Activated naive CD8-positive, alpha-beta T cell (primary cell): ENCODE data around the gene CEACAM6.

Source experiments
- H3K27ac Mint-ChIP-seq: one replicate; pipeline ENCODE4 v1.8.0; 2021; ENCODE audit warnings: mixed read lengths
- H3K27me3 Mint-ChIP-seq: one replicate; pipeline ENCODE4 v1.8.0; 2021; ENCODE audit warnings: mixed read lengths
- H3K36me3 Mint-ChIP-seq: one replicate; pipeline ENCODE4 v1.8.0; 2021; ENCODE audit warnings: mixed read lengths
- H3K4me1 Mint-ChIP-seq: one replicate; pipeline ENCODE4 v1.8.0; 2021; ENCODE audit warnings: low read depth, mixed read lengths
- H3K4me3 Mint-ChIP-seq: one replicate; pipeline ENCODE4 v1.8.0; 2021; ENCODE audit warnings: mild to moderate bottlenecking, mixed read lengths
- H3K9me3 Mint-ChIP-seq: one replicate; pipeline ENCODE4 v1.8.0; 2021; ENCODE audit warnings: low read depth, mixed read lengths

Gene CEACAM6

GRCh38 chr19:41799444-41800000 is 44.2 kb downstream of the CEACAM6 start:
- H3K4me1 Mint-ChIP-seq: peaks cover 4% of the 10 kb centered on the region

GRCh38 chr19:41801031-41801430 is 45.7 kb downstream of the CEACAM6 start:
- Mint-ChIP-seq H3K4me3 (no peak overlapping the region), H3K4me1 (peaks cover 4% of the 10 kb centered on the region), H3K36me3 (no peaks in the 10 kb centered on the region), H3K27ac (no peak overlapping the region), H3K9me3 (no peaks in the 10 kb centered on the region), H3K27me3 (peaks cover 3% of the 10 kb centered on the region)

More at GRCh38 chr19:41799444-41800000, 44.2 kb downstream of the CEACAM6 start:
- H3K36me3 Mint-ChIP-seq: no peaks in the 10 kb centered on the region
- H3K27me3 Mint-ChIP-seq: peaks cover 4% of the 10 kb centered on the region
- no peak overlapping the region for H3K4me3 Mint-ChIP-seq
- H3K9me3 Mint-ChIP-seq: no peaks in the 10 kb centered on the region
- no peak overlapping the region for H3K27ac Mint-ChIP-seq

GRCh38 chr19:41801792-41802211 is 46.5 kb downstream of the CEACAM6 start:
- Mint-ChIP-seq H3K36me3 (no peaks in the 10 kb centered on the region), H3K27me3 (peaks cover 3% of the 10 kb centered on the region), H3K4me3 (no peak overlapping the region), H3K4me1 (peaks cover 4% of the 10 kb centered on the region), H3K9me3 (no peaks in the 10 kb centered on the region), H3K27ac (no peak overlapping the region)

GRCh38 chr19:41802770-41803169 is 47.4 kb downstream of the CEACAM6 start:
- Mint-ChIP-seq H3K36me3 (no peaks in the 10 kb centered on the region), H3K9me3 (no peaks in the 10 kb centered on the region), H3K4me1 (peaks cover 4% of the 10 kb centered on the region), H3K27me3 (peaks cover 6% of the 10 kb centered on the region), H3K4me3 (no peak overlapping the region), H3K27ac (no peak overlapping the region)

GRCh38 chr19:41804336-41804735 is 49.0 kb downstream of the CEACAM6 start:
- Mint-ChIP-seq H3K27me3 (peaks cover 12% of the 10 kb centered on the region), H3K27ac (no peak overlapping the region), H3K4me1 (peaks cover 4% of the 10 kb centered on the region), H3K4me3 (no peak overlapping the region), H3K9me3 (no peaks in the 10 kb centered on the region), H3K36me3 (no peaks in the 10 kb centered on the region)

GRCh38 chr19:41807176-41807575 is 51.8 kb downstream of the CEACAM6 start:
- Mint-ChIP-seq H3K27ac (no peak overlapping the region), H3K36me3 (no peaks in the 10 kb centered on the region), H3K27me3 (peaks cover 14% of the 10 kb centered on the region), H3K4me1 (peaks cover under 1% of the 10 kb centered on the region), H3K9me3 (no peaks in the 10 kb centered on the region), H3K4me3 (no peak overlapping the region)

GRCh38 chr19:41808663-41809566 is 53.6 kb downstream of the CEACAM6 start:
- Mint-ChIP-seq H3K27ac (no peak overlapping the region), H3K4me3 (no peak overlapping the region), H3K9me3 (no peaks in the 10 kb centered on the region), H3K36me3 (no peaks in the 10 kb centered on the region), H3K27me3 (peaks cover 16% of the 10 kb centered on the region), H3K4me1 (no peaks in the 10 kb centered on the region)

- H3K27me3 Mint-ChIP-seq: peaks cover 16% of the 10 kb centered on the region
- H3K4me1 Mint-ChIP-seq: peaks cover 8% of the 10 kb centered on the region
- H3K27ac Mint-ChIP-seq: no peak overlapping the region
- H3K4me3 Mint-ChIP-seq: no peak overlapping the region
- H3K9me3 Mint-ChIP-seq: no peaks in the 10 kb centered on the region
- H3K36me3 Mint-ChIP-seq: no peaks in the 10 kb centered on the region
These were observed 55.0 kb downstream of the CEACAM6 start for GRCh38 chr19:41810301-41810700.

GRCh38 chr19:41811036-41811435 is 55.7 kb downstream of the CEACAM6 start:
- Mint-ChIP-seq H3K9me3 (no peaks in the 10 kb centered on the region), H3K36me3 (no peaks in the 10 kb centered on the region), H3K4me1 (peaks cover 11% of the 10 kb centered on the region), H3K4me3 (no peak overlapping the region), H3K27ac (no peak overlapping the region), H3K27me3 (peaks cover 12% of the 10 kb centered on the region)

- no peak overlapping the region for H3K27ac Mint-ChIP-seq
- peaks cover 11% of the 10 kb centered on the region for H3K4me1 Mint-ChIP-seq
- H3K9me3 Mint-ChIP-seq: no peaks in the 10 kb centered on the region
- no peaks in the 10 kb centered on the region for H3K36me3 Mint-ChIP-seq
- peaks cover 12% of the 10 kb centered on the region for H3K27me3 Mint-ChIP-seq
- H3K4me3 Mint-ChIP-seq: no peak overlapping the region
These were observed 56.7 kb downstream of the CEACAM6 start for GRCh38 chr19:41811981-41812380.

- no peak overlapping the region for H3K4me3 Mint-ChIP-seq
- no peaks in the 10 kb centered on the region for H3K9me3 Mint-ChIP-seq
- peaks cover 11% of the 10 kb centered on the region for H3K4me1 Mint-ChIP-seq
- no peak overlapping the region for H3K27ac Mint-ChIP-seq
- H3K36me3 Mint-ChIP-seq: no peaks in the 10 kb centered on the region
- H3K27me3 Mint-ChIP-seq: peaks cover 4% of the 10 kb centered on the region
These were observed 58.6 kb downstream of the CEACAM6 start for GRCh38 chr19:41813911-41814310.

- no peak overlapping the region for H3K27ac Mint-ChIP-seq
- no peak overlapping the region for H3K4me3 Mint-ChIP-seq
- H3K27me3 Mint-ChIP-seq: peaks cover 2% of the 10 kb centered on the region
- no peaks in the 10 kb centered on the region for H3K9me3 Mint-ChIP-seq
- no peaks in the 10 kb centered on the region for H3K36me3 Mint-ChIP-seq
- H3K4me1 Mint-ChIP-seq: peaks cover 11% of the 10 kb centered on the region
These were observed 60.0 kb downstream of the CEACAM6 start for GRCh38 chr19:41815301-41815700.

GRCh38 chr19:41816761-41817160 is 61.4 kb downstream of the CEACAM6 start:
- H3K36me3 Mint-ChIP-seq: no peaks in the 10 kb centered on the region
- H3K27ac Mint-ChIP-seq: no peak overlapping the region
- H3K4me1 Mint-ChIP-seq: peaks cover 13% of the 10 kb centered on the region
- H3K27me3 Mint-ChIP-seq: peaks cover 6% of the 10 kb centered on the region
- H3K4me3 Mint-ChIP-seq: no peak overlapping the region
- no peaks in the 10 kb centered on the region for H3K9me3 Mint-ChIP-seq

GRCh38 chr19:41821003-41821735 is 65.8 kb downstream of the CEACAM6 start:
- no peaks in the 10 kb centered on the region for H3K36me3 Mint-ChIP-seq
- H3K9me3 Mint-ChIP-seq: no peaks in the 10 kb centered on the region
- peaks cover 2% of the 10 kb centered on the region for H3K4me1 Mint-ChIP-seq
- H3K4me3 Mint-ChIP-seq: no peak overlapping the region
- H3K27me3 Mint-ChIP-seq: peaks cover 10% of the 10 kb centered on the region
- no peak overlapping the region for H3K27ac Mint-ChIP-seq
